DOHH2 (cell line): Measurements from ENCODE around the gene AMFR.

Experiments used
- EZH2phosphoT487 ChIP-seq: fragments of 200-600 bp; sonication (generic); IDR thresholded peaks from 2 replicates; pipeline ENCODE4 v1.6.1; 2017; ENCODE audit warnings: borderline replicate concordance, mild to moderate bottlenecking, antibody characterized with exemption, low read length, moderate library complexity, mixed read lengths
- TF ChIP-seq, protein P1 (sequence below): fragments of 200-600 bp; sonication (generic); IDR thresholded peaks from one replicate; pipeline ENCODE4 v1.5.1; 2014; ENCODE audit warnings: antibody characterized with exemption, mild to moderate bottlenecking, low read depth, low read length; ENCODE audit not compliant: poor library complexity, severe bottlenecking

- TF ChIP-seq, protein P1, sequence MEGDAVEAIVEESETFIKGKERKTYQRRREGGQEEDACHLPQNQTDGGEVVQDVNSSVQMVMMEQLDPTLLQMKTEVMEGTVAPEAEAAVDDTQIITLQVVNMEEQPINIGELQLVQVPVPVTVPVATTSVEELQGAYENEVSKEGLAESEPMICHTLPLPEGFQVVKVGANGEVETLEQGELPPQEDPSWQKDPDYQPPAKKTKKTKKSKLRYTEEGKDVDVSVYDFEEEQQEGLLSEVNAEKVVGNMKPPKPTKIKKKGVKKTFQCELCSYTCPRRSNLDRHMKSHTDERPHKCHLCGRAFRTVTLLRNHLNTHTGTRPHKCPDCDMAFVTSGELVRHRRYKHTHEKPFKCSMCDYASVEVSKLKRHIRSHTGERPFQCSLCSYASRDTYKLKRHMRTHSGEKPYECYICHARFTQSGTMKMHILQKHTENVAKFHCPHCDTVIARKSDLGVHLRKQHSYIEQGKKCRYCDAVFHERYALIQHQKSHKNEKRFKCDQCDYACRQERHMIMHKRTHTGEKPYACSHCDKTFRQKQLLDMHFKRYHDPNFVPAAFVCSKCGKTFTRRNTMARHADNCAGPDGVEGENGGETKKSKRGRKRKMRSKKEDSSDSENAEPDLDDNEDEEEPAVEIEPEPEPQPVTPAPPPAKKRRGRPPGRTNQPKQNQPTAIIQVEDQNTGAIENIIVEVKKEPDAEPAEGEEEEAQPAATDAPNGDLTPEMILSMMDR, result no peak
- TF ChIP-seq EZH2phosphoT487, result no peak
These were observed 25.9 kb downstream of the AMFR start for GRCh38 chr16:56399486-56399885.
